ENCODE measurements around the gene DND1. TPM values are rescaled to one million over a fixed set of nuclear protein-coding genes. Genes with fewer than 3 reads are reported as not detected.
"Not testable (repeated sequence)": the region's sequence is repeated elsewhere in the genome, so short reads cannot be mapped to it uniquely, and the experiment has no call there.

The DND1 gene
- total RNA-seq: 0.13 TPM in 2 replicates

- DNase-seq (ENCODE audit: low read depth in 2 of 2): no peak
Measured at GRCh38 chr5:140673187-140673976, at the start of gene DND1. Gene DND1 (minus strand): TSS chr5:140673576. CDS start chr5:140673542, 34 bp downstream.

- DNase-seq (ENCODE audit: low read depth in 2 of 2): not testable (repeated sequence)
Measured at GRCh38 chr5:140721395-140721794, 48.0 kb upstream of the DND1 start.

- DNase-seq (ENCODE audit: low read depth in 2 of 2): not testable (repeated sequence)
Measured at GRCh38 chr5:140720738-140721137, 47.4 kb upstream of the DND1 start.

DNA sequence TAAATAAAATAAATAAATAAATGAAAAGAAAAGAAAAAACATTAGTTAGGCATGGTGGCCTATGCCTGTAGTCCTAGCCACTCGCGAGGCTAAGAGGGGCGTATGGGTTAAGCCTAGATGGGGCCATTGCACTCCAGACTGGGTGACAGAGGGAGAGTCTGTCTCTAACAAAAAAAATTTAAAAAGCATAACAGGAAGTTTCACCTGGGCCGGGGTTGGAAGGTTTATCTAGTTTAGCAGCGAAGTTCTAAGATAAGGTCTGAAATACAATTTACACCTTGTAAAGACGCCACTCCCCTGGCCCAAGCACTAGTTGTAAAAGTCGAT, 44.9 kb upstream of the DND1 start:
- DNase-seq (ENCODE audit: low read depth in 2 of 2): no peak

DNA sequence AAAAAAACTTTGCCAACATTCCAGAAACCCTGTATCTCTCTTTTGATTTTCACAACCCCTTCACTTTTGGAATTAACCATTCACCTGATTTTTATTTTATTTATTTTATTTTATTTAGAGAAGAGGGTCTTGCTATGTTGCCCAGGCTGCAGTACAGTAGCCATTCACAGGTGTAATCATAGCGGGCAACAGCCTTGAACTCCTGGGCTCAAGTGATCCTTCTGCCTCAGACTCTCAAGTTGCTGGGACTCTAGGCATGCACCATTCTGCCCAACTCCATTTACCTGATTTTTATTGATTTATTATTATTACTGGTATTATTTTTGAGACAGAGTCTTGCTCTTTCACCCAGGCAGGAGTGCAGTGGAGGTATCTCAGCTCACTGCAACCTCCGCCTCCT, 42.9 kb upstream of the DND1 start:
- DNase-seq (ENCODE audit: low read depth in 2 of 2): not testable (repeated sequence)

- no peak for DNase-seq (ENCODE audit: low read depth in 2 of 2)
Measured at GRCh38 chr5:140713562-140714094, 40.3 kb upstream of the DND1 start.

DNA sequence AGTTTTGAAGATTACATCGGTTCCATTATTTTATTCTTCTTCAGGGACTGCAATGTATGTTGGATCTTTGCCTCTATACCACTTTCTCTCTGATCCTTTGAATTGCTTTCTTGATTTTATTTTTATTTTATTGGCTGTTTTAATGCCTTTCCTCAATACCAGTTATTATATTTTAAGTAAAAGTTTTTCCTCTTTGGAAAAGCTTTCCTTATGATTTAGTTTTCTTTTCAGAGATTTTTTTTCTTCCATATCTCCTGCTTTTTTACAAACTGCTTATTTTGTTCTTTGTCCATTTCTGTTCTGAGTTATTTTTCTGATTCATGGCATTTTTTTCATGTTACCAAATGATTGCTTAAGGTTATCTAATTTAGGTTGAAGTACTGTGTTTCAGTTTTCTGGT, 38.4 kb upstream of the DND1 start:
- no peak for DNase-seq (ENCODE audit: low read depth in 2 of 2)

- DNase-seq (ENCODE audit: low read depth in 2 of 2): peak; percentile 91 to 96
Measured at GRCh38 chr5:140710899-140711552, 37.6 kb upstream of the DND1 start.

DNA sequence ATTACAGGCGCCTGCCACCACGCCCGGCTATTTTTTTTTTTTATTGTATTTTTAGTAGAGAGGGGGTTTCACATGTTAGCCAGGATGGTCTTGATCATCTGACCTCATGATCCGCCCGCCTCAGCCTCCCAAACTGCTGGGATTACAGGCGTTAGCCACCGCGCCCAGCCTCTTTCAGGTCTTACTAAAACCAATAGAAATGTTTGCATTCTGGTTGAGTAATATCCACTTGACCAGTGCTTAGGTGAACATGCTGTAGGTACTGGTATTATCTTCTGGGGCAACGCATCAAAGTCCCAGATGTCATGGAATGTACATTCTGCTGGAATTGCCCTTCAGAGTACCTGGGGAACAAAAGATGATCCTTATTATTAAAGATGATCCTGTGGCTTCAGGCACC, 35.4 kb upstream of the DND1 start:
- DNase-seq (ENCODE audit: low read depth in 2 of 2): not testable (repeated sequence)

- DNase-seq (ENCODE audit: low read depth in 2 of 2): no peak
Measured at GRCh38 chr5:140707812-140708211, 34.4 kb upstream of the DND1 start.

DNA sequence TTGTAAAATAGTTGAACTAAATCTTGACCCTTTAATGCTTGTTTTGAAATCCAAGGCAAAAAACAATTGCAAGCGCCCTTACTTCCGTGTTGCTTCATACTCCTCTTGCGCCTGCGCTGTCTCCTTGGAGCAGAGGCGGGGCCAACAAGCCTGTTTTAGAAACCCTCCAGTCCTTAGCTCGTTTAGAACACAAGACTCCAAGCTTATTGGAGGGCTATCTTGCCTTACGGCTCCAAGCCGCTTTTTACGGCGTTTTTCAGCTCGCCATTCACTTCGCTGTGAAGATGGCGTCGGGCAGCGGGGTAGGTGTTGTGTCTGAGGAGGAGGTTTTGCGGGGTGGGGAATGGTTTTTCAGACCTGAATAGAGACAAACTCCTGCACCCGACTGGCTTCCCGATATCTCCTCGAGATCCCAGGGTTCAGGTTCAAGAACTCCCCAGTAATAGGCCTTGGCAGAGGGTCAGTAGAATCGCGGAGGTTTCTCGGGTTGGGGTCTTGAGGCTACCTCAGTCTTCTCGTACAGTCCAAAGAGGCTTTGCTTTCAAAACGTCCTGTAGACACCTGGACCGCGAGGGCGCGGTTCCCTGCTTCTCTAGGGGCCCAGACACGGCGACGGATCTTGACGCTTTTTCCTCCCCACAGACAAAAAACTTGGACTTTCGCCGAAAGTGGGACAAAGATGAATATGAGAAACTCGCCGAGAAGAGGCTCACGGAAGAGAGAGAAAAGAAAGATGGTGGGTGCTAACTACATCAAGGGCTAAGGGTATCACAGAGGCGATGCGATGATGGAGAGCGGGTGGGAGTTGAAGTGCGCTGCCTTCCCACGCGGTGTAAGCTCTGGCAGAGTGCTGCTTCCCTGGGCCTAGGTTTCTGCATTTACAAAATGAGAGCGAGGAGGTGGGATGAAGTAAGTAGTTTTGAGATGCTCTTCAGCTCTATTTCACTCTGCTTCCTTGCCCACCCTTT, 27.1 kb upstream of the DND1 start, which contains the start of gene ZMAT2:
ZMAT2 (plus strand) TSS at position 271 of the 968 bp plus-strand sequence; CDS start at position 285, 14 bp downstream.
- peak; percentile 97 to 98 for DNase-seq (ENCODE audit: low read depth in 2 of 2)

DNA sequence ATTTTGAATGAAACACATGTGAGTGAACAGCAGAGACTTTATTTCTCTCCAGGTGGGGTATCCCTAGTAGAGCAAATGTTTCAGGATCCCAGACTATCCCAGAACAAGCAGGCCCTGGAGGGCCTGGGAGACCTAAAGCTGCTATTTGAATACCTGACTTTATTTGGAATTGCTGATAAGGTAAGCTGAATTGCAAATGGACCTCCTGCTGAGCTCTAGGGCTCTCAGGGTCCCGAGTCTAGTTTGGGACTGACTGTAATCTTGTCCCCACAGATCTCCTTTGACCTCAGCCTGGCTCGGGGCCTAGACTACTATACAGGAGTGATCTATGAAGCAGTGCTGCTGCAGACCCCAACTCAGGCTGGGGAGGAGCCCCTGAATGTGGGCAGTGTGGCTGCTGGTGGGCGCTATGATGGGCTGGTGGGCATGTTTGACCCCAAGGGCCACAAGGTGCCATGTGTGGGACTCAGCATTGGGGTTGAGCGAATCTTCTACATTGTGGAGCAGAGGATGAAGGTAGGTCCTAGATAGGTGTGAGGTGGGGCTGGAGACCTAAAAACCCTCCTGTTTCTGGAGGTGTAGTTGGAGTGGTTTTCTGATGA, 23.6 kb upstream of the DND1 start:
- no peak for DNase-seq (ENCODE audit: low read depth in 2 of 2)

- no peak for DNase-seq (ENCODE audit: low read depth in 2 of 2)
Measured at GRCh38 chr5:140694276-140694675, 20.9 kb upstream of the DND1 start.

DNA sequence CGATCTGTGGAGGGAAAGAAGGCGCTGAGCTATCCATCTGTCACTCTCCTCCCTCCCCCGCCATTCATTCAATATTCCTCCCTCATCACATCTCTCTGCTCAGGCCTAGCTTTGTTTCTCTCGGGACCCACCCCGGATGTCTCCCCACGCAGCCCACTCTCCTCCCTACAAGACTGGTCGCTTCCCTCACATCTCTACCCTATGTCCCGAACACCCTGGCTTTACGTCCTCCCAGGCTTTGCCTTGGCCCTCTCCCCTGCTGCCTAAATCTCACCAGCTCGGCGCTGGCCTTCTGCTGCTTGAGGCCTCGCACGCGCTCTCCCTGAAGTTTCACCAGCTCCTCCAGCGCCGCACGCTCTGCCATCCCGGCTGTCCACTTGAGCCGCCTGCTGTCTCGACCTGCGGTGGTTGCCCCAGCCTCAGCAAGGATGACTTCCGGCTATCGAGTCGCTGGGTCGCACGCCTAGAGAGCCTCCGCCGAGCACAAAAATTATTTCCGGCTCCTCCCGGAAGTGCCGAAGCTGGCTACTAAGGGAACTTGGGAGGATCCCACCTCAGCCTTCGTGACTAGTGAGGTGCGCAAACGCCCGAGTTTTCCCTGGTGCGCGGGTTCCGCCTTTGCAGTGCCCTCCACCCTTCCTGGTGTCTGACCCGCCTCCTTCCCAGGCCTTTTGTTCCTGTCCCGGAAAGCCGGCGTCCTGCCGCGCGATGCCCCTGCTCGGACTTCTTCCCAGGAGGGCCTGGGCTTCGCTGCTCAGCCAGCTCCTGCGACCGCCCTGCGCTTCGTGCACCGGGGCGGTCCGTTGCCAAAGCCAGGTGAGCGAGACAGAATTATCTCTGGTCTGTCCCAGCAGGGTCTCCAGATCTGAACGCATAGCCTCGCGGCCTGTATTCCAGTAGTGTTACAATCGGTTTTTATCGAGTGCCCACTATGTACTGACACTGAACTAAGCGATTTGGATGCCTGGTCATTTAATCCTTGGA, 17.9 kb upstream of the DND1 start, which contains the start of the genes HARS1 and HARS2:
HARS1 (minus strand) TSS at position 430 of the 984 bp plus-strand sequence; CDS start at position 364, 66 bp downstream.
HARS2 (plus strand) TSS at position 515 of the 984 bp plus-strand sequence; CDS start at position 709, 194 bp downstream.
- DNase-seq (ENCODE audit: low read depth in 2 of 2): peak; percentile 79 to 95

- DNase-seq (ENCODE audit: low read depth in 2 of 2): no peak
Measured at GRCh38 chr5:140690376-140690932, 17.1 kb upstream of the DND1 start.

GRCh38 chr5:140678993-140679392, 5.6 kb upstream of the DND1 start:
- no peak for DNase-seq (ENCODE audit: low read depth in 2 of 2)

DNA sequence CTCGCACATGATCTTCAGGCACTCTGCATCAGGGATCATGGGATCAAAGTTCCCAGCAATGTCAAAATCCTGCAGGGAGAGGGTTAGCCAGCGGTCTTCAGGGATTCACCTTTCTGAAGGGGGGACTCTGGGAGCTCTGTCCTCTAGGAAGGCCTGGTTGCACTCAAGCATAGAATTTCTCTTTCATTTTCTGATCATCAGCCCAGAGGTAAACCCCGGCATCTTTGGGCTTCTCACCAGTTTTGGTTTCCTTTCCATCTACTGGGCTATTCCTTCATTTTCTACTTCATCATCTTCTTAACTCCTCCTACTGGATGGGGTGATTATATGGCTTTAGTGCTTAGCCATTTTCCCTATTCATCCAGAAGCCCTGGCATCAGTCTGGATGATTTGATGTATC, 4.6 kb upstream of the DND1 start:
- DNase-seq (ENCODE audit: low read depth in 2 of 2): no peak

DNA sequence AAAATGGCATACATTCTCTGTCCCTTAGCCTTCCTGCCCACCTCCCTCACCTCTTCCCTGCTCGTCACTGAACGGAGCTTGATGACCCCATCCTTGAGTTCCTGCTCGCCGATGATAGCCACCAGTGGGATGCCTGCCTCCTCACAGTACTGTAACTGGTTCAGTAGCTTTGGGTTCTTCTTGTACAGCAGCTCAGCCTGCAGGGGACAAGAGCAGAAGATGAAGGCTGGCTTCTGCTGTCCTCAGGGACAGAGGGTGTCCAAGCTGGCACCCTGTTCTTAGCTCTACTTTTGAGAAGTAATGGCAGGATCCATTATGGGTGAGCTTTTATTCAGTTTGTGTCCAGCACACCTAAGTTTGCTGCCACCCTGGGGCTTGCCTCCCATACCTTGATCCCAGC, 1.3 kb upstream of the DND1 start:
- DNase-seq (ENCODE audit: low read depth in 2 of 2): no peak

DNA sequence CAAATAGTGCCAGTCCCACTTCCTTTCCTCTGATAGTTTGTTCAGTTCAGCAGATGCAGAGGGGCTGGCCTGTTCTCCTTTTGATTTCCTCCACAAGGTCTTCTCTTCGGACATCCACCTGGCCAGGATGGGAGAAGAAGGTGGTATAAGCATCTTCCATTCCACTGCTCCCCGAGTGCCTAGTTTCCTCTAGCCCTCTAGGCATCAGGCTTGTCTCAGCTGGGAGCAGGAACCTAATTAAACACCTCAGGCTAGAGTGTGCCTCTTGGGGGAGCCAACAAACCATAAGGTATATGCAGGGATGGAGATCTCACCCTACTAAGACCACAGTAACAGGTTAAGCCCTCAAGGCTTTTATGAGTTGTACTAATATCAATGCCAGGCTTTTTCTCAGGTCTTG, 835 bp upstream of the DND1 start:
- no peak for DNase-seq (ENCODE audit: low read depth in 2 of 2)
